ENCODE measurements around the gene MROH2A.

Gene MROH2A

GRCh38 chr2:233761040-233761769, 16.9 kb upstream of the MROH2A start:
- no peak for DNase-seq

DNA sequence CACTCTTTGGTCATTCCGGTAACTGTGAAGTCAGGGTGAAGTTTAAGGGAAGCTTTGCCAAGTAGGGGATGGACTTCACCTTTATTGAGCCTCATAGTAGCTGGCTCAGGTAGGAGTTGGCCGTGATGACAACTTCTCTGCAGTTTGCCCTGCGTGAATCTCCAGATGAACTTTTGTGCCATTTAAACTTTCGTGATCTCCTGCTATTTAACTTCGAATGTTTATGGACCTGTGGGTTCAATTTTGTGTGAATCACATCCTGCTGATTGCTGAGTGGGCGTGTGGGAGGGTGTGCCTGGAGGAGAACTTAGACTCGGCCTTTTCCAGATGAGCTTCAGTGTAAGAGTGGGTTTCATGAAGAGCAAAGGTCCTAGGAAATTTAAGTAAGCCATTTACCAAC, 13.9 kb upstream of the MROH2A start:
- DNase-seq = no peak

GRCh38 chr2:233764761-233765160, 13.4 kb upstream of the MROH2A start:
- DNase-seq = no peak

- no peak for DNase-seq
These were observed 11.7 kb upstream of the MROH2A start for GRCh38 chr2:233766416-233766815.

DNA sequence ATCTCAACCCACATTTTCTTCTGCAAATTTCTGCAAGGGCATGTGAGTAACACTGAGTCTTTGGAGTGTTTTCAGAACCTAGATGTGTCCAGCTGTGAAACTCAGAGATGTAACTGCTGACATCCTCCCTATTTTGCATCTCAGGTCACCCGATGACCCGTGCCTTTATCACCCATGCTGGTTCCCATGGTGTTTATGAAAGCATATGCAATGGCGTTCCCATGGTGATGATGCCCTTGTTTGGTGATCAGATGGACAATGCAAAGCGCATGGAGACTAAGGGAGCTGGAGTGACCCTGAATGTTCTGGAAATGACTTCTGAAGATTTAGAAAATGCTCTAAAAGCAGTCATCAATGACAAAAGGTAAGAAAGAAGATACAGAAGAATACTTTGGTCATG, 10.1 kb upstream of the MROH2A start:
- no peak for DNase-seq

GRCh38 chr2:233769260-233769659, 8.9 kb upstream of the MROH2A start:
- DNase-seq = no peak

- DNase-seq = no peak
These were observed 6.0 kb upstream of the MROH2A start for GRCh38 chr2:233772153-233772552.

DNA sequence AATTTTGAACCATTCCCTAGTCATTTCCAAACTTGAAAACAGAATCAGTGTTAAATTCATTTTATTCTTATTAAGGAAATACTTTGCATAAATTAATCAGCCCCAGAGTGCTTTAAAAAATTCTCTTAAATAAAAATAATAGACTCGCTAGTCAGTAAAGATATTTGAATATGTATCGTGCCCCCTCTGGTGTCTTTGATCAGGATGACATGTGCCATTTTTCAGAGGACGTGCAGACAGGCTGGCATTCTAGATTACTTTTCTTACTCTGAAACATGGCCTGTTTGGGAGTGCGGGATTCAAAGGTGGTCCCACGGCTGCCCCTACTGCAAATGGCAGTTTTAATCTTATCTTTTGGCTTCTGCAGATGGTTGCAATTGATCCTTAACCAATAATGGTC, 5.5 kb upstream of the MROH2A start:
- no peak for DNase-seq

DNA sequence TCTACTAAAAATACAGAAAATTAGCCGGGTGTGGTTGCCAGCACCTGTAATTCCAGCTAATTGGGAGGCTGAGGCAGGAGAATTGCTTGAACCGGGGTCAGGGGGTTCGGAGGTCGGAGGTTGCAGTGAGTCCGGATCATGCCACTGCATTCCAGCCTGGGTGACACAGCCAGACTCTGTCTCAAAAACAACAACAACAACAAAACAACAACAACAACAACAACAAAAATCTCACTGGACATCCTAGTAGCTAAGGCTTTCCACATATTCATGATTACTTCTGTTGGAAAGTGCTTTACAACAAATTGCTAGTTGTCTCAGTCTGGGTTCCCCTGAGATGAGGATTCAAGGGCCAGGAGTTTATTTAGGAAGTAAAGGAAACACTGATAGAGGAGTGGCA, 4.3 kb upstream of the MROH2A start:
- no peak for DNase-seq

GRCh38 chr2:233775414-233775813, 2.7 kb upstream of the MROH2A start:
- DNase-seq = no peak

DNA sequence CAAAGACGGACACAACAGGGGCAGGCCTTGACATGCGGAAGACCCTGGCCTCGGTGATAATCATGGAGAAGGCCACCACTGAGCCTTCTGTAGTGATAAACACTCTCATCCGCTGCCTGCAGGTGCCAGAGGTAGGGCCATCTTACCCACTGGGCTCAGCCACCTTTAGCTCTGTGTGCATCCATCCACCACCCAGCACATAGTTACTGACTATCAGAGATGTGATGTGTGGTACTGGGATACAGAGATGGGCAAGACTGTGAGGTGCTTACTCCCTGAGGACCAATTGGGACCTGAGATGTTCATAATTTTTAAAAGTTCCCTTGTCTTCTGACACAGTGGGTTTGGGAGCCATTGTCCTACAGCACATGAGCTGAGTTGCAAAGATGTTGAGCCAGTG, 1.6 kb downstream of the MROH2A start:
- DNase-seq = no peak

- no peak for DNase-seq
These were observed 2.6 kb downstream of the MROH2A start for GRCh38 chr2:233780771-233781170.

GRCh38 chr2:233789554-233789953, 11.4 kb downstream of the MROH2A start:
- no peak for DNase-seq

DNA sequence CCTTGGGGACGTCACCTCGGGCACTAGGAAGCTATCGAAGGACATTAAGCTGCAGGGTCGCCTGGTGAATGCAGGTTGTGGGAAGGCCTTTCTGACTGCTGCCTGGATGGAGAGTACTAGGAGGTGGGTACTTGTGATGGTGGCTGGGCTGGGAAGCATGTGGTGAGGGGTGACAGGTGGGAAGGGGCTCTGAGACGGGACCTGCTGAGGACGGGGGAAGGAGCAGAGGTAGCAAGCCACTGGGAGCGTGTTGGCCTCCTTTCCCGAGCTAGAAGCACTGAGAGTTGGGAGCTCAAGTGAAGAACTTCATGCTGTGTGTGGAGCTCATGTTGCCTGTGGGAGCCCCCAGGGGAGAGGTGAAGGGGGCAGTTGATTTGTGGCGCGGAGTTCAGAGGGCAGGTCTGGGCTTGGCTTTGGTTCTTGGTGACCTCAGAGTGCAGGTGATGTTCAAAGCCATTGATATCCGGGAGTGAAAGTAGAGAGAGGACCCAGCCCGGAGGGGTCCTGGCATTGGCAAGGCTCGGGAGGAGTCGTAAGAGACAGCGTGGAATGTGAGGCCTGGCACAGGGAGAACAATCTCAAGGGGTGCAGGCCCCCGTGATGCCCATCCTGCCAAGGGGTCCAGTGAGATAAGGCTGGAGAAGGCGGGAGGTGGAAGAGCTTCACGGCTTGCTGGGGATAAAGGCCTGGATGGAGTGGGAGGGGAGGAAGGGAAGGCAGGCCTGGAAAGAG, 13.2 kb downstream of the MROH2A start:
- DNase-seq = no peak

DNA sequence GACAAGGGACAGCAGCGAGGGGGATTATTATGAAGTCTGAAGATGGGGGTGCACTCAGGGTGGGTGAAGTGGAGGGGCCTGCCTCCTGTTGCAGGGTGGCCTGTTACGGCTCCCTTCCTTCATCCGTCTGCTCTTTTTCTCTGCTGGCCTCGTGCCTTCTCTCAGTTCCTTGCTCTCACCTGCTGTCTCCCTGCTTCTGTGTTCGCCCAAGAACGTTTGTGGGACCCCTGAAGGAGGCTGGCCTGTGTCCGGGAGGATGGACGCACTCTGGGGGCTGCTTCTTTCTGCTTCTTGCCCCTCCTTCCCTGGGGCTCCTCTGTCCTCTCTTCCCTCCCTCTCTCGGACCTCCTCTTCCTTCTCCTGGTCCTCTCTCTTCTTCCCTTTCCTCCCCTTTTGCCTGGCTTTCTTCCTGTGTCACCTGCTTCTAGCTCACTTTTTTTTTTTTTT, 13.8 kb downstream of the MROH2A start:
- DNase-seq = no peak

GRCh38 chr2:233792720-233793119, 14.6 kb downstream of the MROH2A start:
- no peak for DNase-seq

DNA sequence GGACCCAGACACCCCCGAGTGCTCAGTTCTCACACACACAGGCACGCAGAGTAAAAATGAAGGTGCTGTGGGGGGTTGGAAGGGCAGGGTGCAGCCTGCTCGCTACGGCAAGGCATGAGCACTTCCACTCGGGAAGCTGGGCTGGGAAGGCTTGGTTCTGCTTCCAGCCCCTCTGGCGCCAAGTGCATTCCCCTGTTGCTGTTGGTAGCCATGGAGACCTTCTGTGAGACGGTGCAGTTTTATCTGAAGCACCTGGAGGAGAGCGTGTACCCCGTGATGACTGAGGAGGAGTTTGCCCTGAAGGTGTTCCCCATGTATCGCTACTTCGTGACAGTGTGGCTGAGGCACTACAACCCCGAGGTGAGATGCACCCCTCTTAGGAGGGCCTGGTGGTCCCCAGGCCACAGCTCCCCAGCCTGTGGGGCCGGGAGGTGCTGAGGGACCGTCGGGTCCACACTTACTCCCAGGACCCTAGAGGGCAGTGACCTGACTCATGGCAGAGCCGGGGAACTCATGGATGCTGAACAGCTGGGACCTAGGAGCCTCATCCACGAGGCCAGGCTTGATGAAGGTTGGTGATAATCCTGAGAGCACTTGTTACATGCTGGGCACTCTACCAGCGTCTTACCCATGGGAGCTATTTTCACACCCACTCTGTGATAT, 15.5 kb downstream of the MROH2A start:
- DNase-seq = no peak

DNA sequence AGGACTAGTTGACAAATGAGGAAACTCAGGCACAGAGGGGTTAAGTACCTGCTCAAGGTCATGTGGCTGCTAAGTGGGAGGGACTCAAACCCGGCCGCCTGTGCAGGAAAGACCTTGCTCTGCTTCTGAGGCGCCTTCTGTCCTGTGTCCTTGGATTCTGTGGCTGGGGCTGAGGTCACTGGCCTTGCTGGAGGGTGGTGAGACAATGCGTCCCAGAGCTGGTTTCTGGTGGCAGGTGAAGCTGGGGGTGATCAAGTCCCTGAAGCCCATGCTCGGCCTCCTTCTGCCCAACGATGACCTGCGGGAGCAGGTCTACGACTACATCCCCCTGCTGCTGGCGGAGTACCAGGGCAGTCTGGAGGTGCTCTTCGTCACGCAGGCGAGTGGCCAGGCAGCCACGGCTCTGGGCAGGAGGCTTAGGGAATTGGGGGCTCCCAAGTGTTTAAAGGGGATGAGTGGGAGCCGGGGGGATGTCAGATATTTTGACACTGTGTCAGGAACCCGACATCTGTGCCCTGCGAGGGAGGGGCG, 16.1 kb downstream of the MROH2A start:
- no peak for DNase-seq

DNA sequence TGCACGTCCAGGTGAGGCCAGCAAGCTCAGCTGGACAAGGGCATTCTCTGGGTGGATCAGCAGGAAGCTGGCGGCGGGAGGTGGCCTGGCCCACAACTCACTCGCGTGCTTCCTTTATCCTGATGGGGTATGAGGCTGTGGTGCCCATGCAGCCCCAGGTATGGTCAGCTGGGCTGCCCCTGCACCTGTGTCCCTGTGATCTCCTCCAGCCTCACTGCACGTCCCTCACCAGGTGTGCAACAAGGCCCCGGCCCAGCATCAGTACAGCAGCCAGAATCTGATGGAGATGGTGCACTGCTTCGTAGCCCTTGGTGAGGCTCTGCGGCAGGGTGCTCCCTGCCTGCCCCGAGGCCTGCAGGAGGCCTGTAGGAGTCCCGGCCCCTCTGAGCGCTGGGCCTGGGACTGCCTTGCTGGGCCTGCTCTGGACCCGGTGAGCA, 17.6 kb downstream of the MROH2A start:
- DNase-seq = no peak

- DNase-seq = no peak
These were observed 18.1 kb downstream of the MROH2A start for GRCh38 chr2:233796254-233796653.

- no peak for DNase-seq
These were observed 20.4 kb downstream of the MROH2A start for GRCh38 chr2:233798335-233799086.

- DNase-seq = no peak
These were observed 21.0 kb downstream of the MROH2A start for GRCh38 chr2:233799087-233799665.

DNA sequence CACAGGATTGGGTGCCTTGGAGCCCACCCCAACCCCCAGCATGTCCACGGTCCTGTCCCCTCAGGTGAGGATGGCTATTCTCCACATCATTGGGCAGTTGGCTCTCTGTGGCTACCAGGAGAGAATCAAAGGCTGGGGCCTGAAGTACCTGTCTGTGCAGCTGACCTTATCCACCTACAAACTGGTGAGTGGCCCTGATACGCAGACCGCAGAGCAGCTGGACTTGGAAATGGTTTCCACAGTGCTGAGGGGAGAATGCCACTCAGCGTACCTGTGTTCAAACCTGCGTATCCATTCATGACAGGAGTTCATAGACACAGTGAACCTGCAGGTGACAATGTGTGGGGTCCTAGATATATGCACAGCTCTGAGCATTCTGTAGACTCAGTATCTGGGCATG, 21.6 kb downstream of the MROH2A start:
- DNase-seq = no peak
